Right cardiac atrium (tissue), 5 donors: ENCODE results near the gene RPL18A. TPM values are rescaled to one million over a fixed set of nuclear protein-coding genes. Genes with fewer than 3 reads are reported as not detected.

Experiments
- ATAC-seq, 2 donors: fragments of 200-7000 bp; cut with Tn5 transposase; one replicate each; pipeline versions ENCODE4 v1.8.0 to v1.9.1; 2020; ENCODE audit warnings: moderate library complexity in 2 of 2, mild to moderate bottlenecking in 1 of 2
- DNase-seq, 3 donors: peaks; one replicate each; pipeline ENCODE4 v3.0.0-alpha.2; 2020
- H3K27ac ChIP-seq: one replicate; pipeline ENCODE4 v1.5.1; 2013; ENCODE audit warnings: mild to moderate bottlenecking, low read length, control low read depth, moderate library complexity
- H3K27me3 ChIP-seq: one replicate; pipeline ENCODE4 v1.6.1; 2013; ENCODE audit not compliant: control insufficient read depth, insufficient read depth
- H3K4me1 ChIP-seq: one replicate; pipeline ENCODE4 v1.6.1; 2013; ENCODE audit warnings: low read length; ENCODE audit not compliant: control insufficient read depth, insufficient read depth
- H3K4me3 ChIP-seq: one replicate; pipeline ENCODE4 v1.5.1; 2013; ENCODE audit warnings: low read length, control low read depth
- H3K9me3 ChIP-seq: one replicate; pipeline ENCODE4 v1.6.1; 2013; ENCODE audit warnings: low read length; ENCODE audit not compliant: control insufficient read depth
- WGBS: extraction: QIAGEN DNeasy Blood & Tissue Kit; methylation state at CpG from one replicate; pipeline ENCODE4 v1.1.7; 2013; 5-methylcytosine and 5-hydroxymethylcytosine counted together
- intact Hi-C, 4 donors: fragments of 100-400 bp; cut with DNase I; formaldehyde crosslinking; loops; one replicate each; pipeline versions ENCODE4 v1.11.0 to v1.14.0; 2022 to 2023
- polyA plus RNA-seq: library from polyadenylated mRNA; stranded (reverse); fragments of 200-250 nt; gene quantifications from one replicate; pipeline ENCODE4 v1.2.3, GENCODE V29; 2013
- total RNA-seq, 4 donors: library from RNA; stranded (reverse); fragmentation: NEBNext Ultra II Directional; extraction: Animal tissue kit (Norgen Biotek cat#: 25700); gene quantifications; one replicate each; pipeline ENCODE4 v1.2.1, GENCODE V29; 2021
- donor health status: healthy with polysubstance abuse.
- donor health status: DM: no; HTN: yes; CAD: no.
- donor health status: DM: no; HTN: no; CAD: no.
- donor health status: DM: no; HTN: yes; CAD: no; lungs with severe emphysema.
- donor health status: DM: yes; HTN: yes; CAD: no.

The RPL18A gene
- total and polyA plus RNA-seq, 5 donors = 850 to 1,097 (median 960) TPM

- H3K27ac ChIP-seq = no peak overlapping the region
- WGBS = 26% methylated on average over 56 of the region's 56 CpGs
Measured at GRCh38 chr19:17841810-17842662, 17.7 kb upstream of the RPL18A start.

GRCh38 chr19:17842663-17843291, 16.9 kb upstream of the RPL18A start:
- Histone ChIP-seq H3K4me3 (no peak overlapping the region), H3K9me3 (no peaks in the 10 kb centered on the region), H3K27me3 (no peaks in the 10 kb centered on the region), H3K4me1 (peaks cover 2% of the 10 kb centered on the region), H3K27ac (no peak overlapping the region)
- intact Hi-C loops = no loop called here
- 74% methylated on average over 20 of the region's 20 CpGs for WGBS
- DNase-seq = peak in 1 of 3 donors; percentile 52
- no peak for ATAC-seq

More at GRCh38 chr19:17841810-17842662, 17.7 kb upstream of the RPL18A start:
- ATAC-seq (peak; percentile 83 to 90), DNase-seq (peak; percentile 89 to 93 (median 93))
- Histone ChIP-seq H3K27me3 (no peaks in the 10 kb centered on the region), H3K4me3 (peak overlapping the region; percentile 24), H3K4me1 (peaks cover 2% of the 10 kb centered on the region), H3K9me3 (no peaks in the 10 kb centered on the region)
- intact Hi-C loops = no loop called here

- WGBS = 88% methylated on average over 9 of the region's 9 CpGs
- Histone ChIP-seq H3K4me3 (no peak overlapping the region), H3K27ac (no peak overlapping the region), H3K4me1 (peaks cover 6% of the 10 kb centered on the region), H3K9me3 (no peaks in the 10 kb centered on the region), H3K27me3 (no peaks in the 10 kb centered on the region)
- ATAC-seq = no peak
- intact Hi-C loops = no loop called here
- peak in 1 of 3 donors; percentile 43 for DNase-seq
Measured at GRCh38 chr19:17843292-17843827, 16.4 kb upstream of the RPL18A start.

GRCh38 chr19:17843908-17844490, 15.7 kb upstream of the RPL18A start:
- Histone ChIP-seq H3K4me3 (no peak overlapping the region), H3K4me1 (peaks cover 7% of the 10 kb centered on the region), H3K27me3 (no peaks in the 10 kb centered on the region), H3K9me3 (no peaks in the 10 kb centered on the region), H3K27ac (no peak overlapping the region)
- ATAC-seq = no peak
- WGBS = 86% methylated on average over 14 of the region's 14 CpGs
- DNase-seq = no peak
- intact Hi-C loops = no loop called here

GRCh38 chr19:17846146-17846545, 13.6 kb upstream of the RPL18A start:
- no peak for DNase-seq
- no peaks in the 10 kb centered on the region for H3K27me3 ChIP-seq

GRCh38 chr19:17847538-17848366, 12.0 kb upstream of the RPL18A start, which contains the start of gene JAK3:
Gene JAK3, minus strand, starts transcription at chr19:17847982. Its CDS starts 3,565 bp downstream, at chr19:17844417.
- peak within 1 kb of the TSS; percentile 80 for H3K27ac ChIP-seq
- H3K4me3 ChIP-seq = peak within 1 kb of the TSS; percentile 72
- H3K4me1 ChIP-seq = peaks cover 6% of the 10 kb centered on the region
- 6% methylated on average over 40 of the region's 40 CpGs for WGBS
- intact Hi-C loops = loop anchor here in 1 of 4 donors (5.0 kb wide), 1 partner anchor 130 kb away; the partner anchor contains the start of gene MAP1S
- no peaks in the 10 kb centered on the region for H3K9me3 ChIP-seq
- ATAC-seq = peak; percentile 68 to 76
- DNase-seq = peak; percentile 76 to 88 (median 88)
- no peaks in the 10 kb centered on the region for H3K27me3 ChIP-seq

More at GRCh38 chr19:17846146-17846545, 13.6 kb upstream of the RPL18A start:
- H3K4me3 ChIP-seq = no peak overlapping the region
- no peaks in the 10 kb centered on the region for H3K9me3 ChIP-seq
- intact Hi-C loops = loop anchor here in 1 of 4 donors (5.0 kb wide), 1 partner anchor 129 kb away; the partner anchor contains the start of gene MAP1S
- 85% methylated on average over 8 of the region's 8 CpGs for WGBS
- no peak for ATAC-seq
- peaks cover 8% of the 10 kb centered on the region for H3K4me1 ChIP-seq
- H3K27ac ChIP-seq = no peak overlapping the region

GRCh38 chr19:17848595-17849292, 11.0 kb upstream of the RPL18A start:
- H3K4me3 ChIP-seq = no peak overlapping the region
- intact Hi-C loops = loop anchor here in 1 of 4 donors (5.0 kb wide), 1 partner anchor 131 kb away; the partner anchor contains the start of gene MAP1S
- H3K4me1 ChIP-seq = peaks cover 6% of the 10 kb centered on the region
- peak in 1 of 2 donors; percentile 22 for ATAC-seq
- no peak for DNase-seq
- H3K27me3 ChIP-seq = no peaks in the 10 kb centered on the region
- WGBS = 67% methylated on average over 14 of the region's 14 CpGs
- peak overlapping the region; percentile 80 for H3K27ac ChIP-seq
- no peaks in the 10 kb centered on the region for H3K9me3 ChIP-seq

GRCh38 chr19:17854061-17854460, 5.6 kb upstream of the RPL18A start:
- Histone ChIP-seq H3K9me3 (no peaks in the 10 kb centered on the region), H3K4me3 (no peak overlapping the region), H3K4me1 (no peaks in the 10 kb centered on the region), H3K27ac (no peak overlapping the region), H3K27me3 (no peaks in the 10 kb centered on the region)
- peak in 1 of 3 donors; percentile 30 for DNase-seq
- WGBS = 89% methylated on average over 6 of the region's 6 CpGs
- no peak for ATAC-seq
- intact Hi-C loops = loop anchor here in 2 of 4 donors (10.0 kb wide), 1 partner anchor 149 kb away; no protein-coding TSS in a partner anchor

- H3K27ac ChIP-seq = no peak overlapping the region
- intact Hi-C loops = loop anchor here in 3 of 4 donors (5.0 to 10.0 kb wide), 4 partner anchors 73 to 508 kb away; no protein-coding TSS in a partner anchor
- no peak overlapping the region for H3K4me3 ChIP-seq
- H3K4me1 ChIP-seq = no peaks in the 10 kb centered on the region
- H3K9me3 ChIP-seq = no peaks in the 10 kb centered on the region
- WGBS = 13% methylated on average over 29 of the region's 29 CpGs
- no peaks in the 10 kb centered on the region for H3K27me3 ChIP-seq
- ATAC-seq (peak; percentile 41 to 53), DNase-seq (peak; percentile 81 to 95 (median 95))
Measured at GRCh38 chr19:17855280-17856152, 4.2 kb upstream of the RPL18A start.
